ENCODE data around the gene TUSC2. TPM values are rescaled to one million over a fixed set of nuclear protein-coding genes. Genes with fewer than 3 reads are reported as not detected.
"Not testable (repeated sequence)": the region's sequence is repeated elsewhere in the genome, so short reads cannot be mapped to it uniquely, and the experiment has no call there.

The TUSC2 gene
- total RNA-seq, 1 experiment from 2014 or later: 34.4 TPM

- in situ Hi-C loops (cut with HindIII; ENCODE audit: low pct_unique_long_range_greater_than_20kb, low sequenced_read_pairs): no loop called here
- DNase-seq (ENCODE audit: low read depth, low spot score): no peak
Measured at GRCh38 chr3:50323614-50324199, 4.3 kb downstream of the TUSC2 start.

- DNase-seq (ENCODE audit: low read depth, low spot score): no peak
- in situ Hi-C loops (cut with HindIII; ENCODE audit: low pct_unique_long_range_greater_than_20kb, low sequenced_read_pairs): no loop called here
Measured at GRCh38 chr3:50323092-50323600, 4.9 kb downstream of the TUSC2 start.

GRCh38 chr3:50322386-50323091, 5.5 kb downstream of the TUSC2 start, which contains the start of gene HYAL2:
Gene HYAL2 (minus strand): TSS chr3:50322745. CDS start chr3:50320489, 2,256 bp downstream.
- no peak for DNase-seq (ENCODE audit: low read depth, low spot score)
- in situ Hi-C loops (cut with HindIII; ENCODE audit: low pct_unique_long_range_greater_than_20kb, low sequenced_read_pairs): no loop called here

GRCh38 chr3:50322115-50322385, 6.0 kb downstream of the TUSC2 start:
- in situ Hi-C loops (cut with HindIII; ENCODE audit: low pct_unique_long_range_greater_than_20kb, low sequenced_read_pairs): no loop called here
- DNase-seq (ENCODE audit: low read depth, low spot score): no peak

GRCh38 chr3:50321336-50322114, 6.5 kb downstream of the TUSC2 start:
- in situ Hi-C loops (cut with HindIII; ENCODE audit: low pct_unique_long_range_greater_than_20kb, low sequenced_read_pairs): no loop called here
- peak; percentile 89 for DNase-seq (ENCODE audit: low read depth, low spot score)

- DNase-seq (ENCODE audit: low read depth, low spot score): peak; percentile 73
- in situ Hi-C loops (cut with HindIII; ENCODE audit: low pct_unique_long_range_greater_than_20kb, low sequenced_read_pairs): no loop called here
Measured at GRCh38 chr3:50320853-50321335, 7.1 kb downstream of the TUSC2 start.

GRCh38 chr3:50319894-50320625, 8.0 kb downstream of the TUSC2 start:
- in situ Hi-C loops (cut with HindIII; ENCODE audit: low pct_unique_long_range_greater_than_20kb, low sequenced_read_pairs): no loop called here
- no peak for DNase-seq (ENCODE audit: low read depth, low spot score)

GRCh38 chr3:50319181-50319893, 8.7 kb downstream of the TUSC2 start:
- in situ Hi-C loops (cut with HindIII; ENCODE audit: low pct_unique_long_range_greater_than_20kb, low sequenced_read_pairs): no loop called here
- no peak for DNase-seq (ENCODE audit: low read depth, low spot score)

- in situ Hi-C loops (cut with HindIII; ENCODE audit: low pct_unique_long_range_greater_than_20kb, low sequenced_read_pairs): no loop called here
- no peak for DNase-seq (ENCODE audit: low read depth, low spot score)
Measured at GRCh38 chr3:50318615-50319014, 9.4 kb downstream of the TUSC2 start.

GRCh38 chr3:50318163-50318562, 9.9 kb downstream of the TUSC2 start:
- in situ Hi-C loops (cut with HindIII; ENCODE audit: low pct_unique_long_range_greater_than_20kb, low sequenced_read_pairs): no loop called here
- DNase-seq (ENCODE audit: low read depth, low spot score): no peak

- in situ Hi-C loops (cut with HindIII; ENCODE audit: low pct_unique_long_range_greater_than_20kb, low sequenced_read_pairs): no loop called here
- DNase-seq (ENCODE audit: low read depth, low spot score): no peak
Measured at GRCh38 chr3:50317300-50317699, 10.7 kb downstream of the TUSC2 start.

GRCh38 chr3:50316657-50317242, 11.3 kb downstream of the TUSC2 start:
- no peak for DNase-seq (ENCODE audit: low read depth, low spot score)
- in situ Hi-C loops (cut with HindIII; ENCODE audit: low pct_unique_long_range_greater_than_20kb, low sequenced_read_pairs): no loop called here

GRCh38 chr3:50314816-50315215, 13.2 kb downstream of the TUSC2 start:
- in situ Hi-C loops (cut with HindIII; ENCODE audit: low pct_unique_long_range_greater_than_20kb, low sequenced_read_pairs): no loop called here
- DNase-seq (ENCODE audit: low read depth, low spot score): no peak

- DNase-seq (ENCODE audit: low read depth, low spot score): no peak
- in situ Hi-C loops (cut with HindIII; ENCODE audit: low pct_unique_long_range_greater_than_20kb, low sequenced_read_pairs): no loop called here
Measured at GRCh38 chr3:50314342-50314741, 13.7 kb downstream of the TUSC2 start.

- in situ Hi-C loops (cut with HindIII; ENCODE audit: low pct_unique_long_range_greater_than_20kb, low sequenced_read_pairs); DNase-seq (ENCODE audit: low read depth, low spot score): not testable (repeated sequence)
Measured at GRCh38 chr3:50312041-50312440, 16.0 kb downstream of the TUSC2 start.

- DNase-seq (ENCODE audit: low read depth, low spot score): peak; percentile 21
- in situ Hi-C loops (cut with HindIII; ENCODE audit: low pct_unique_long_range_greater_than_20kb, low sequenced_read_pairs): no loop called here
Measured at GRCh38 chr3:50304601-50305000, 23.4 kb downstream of the TUSC2 start.

Data from SK-MEL-5 (cell line).